H1 (cell line): Measurements from ENCODE around the gene TGFBR2. TPM values are rescaled to one million over a fixed set of nuclear protein-coding genes. Genes with fewer than 3 reads are reported as not detected.

Experiments
- BRCA1 ChIP-seq: IDR thresholded peaks from 2 replicates; pipeline ENCODE4 v1.6.1; 2012; ENCODE audit warnings: low read depth, low read length, improper control_type of control experiment
- CEBPB ChIP-seq: IDR thresholded peaks from 2 replicates; pipeline ENCODE4 v1.6.1; 2012; ENCODE audit warnings: low read depth, low read length
- EP300 ChIP-seq, 2 experiments: IDR thresholded peaks; 1 replicate in 1 of 2; 2 replicates in 1 of 2; pipeline ENCODE4 v1.6.1; 2011 to 2012; ENCODE audit warnings: low read depth in 2 of 2, low read length in 2 of 2, mild to moderate bottlenecking in 2 of 2, borderline replicate concordance in 1 of 2, inconsistent platforms in 1 of 2, moderate library complexity in 1 of 2
- POLR2A ChIP-seq, 2 experiments: IDR thresholded peaks; 1 replicate in 1 of 2; 2 replicates in 1 of 2; pipeline ENCODE4 v1.6.1; 2011; ENCODE audit warnings: low read depth in 2 of 2, low read length in 2 of 2, mild to moderate bottlenecking in 2 of 2; ENCODE audit errors: control extremely low read depth in 1 of 2
- SP1 ChIP-seq: IDR thresholded peaks from 2 replicates; pipeline ENCODE4 v1.6.1; 2011; ENCODE audit warnings: low read depth, low read length
- SUZ12 ChIP-seq: fragments of 200-600 bp; sonication (generic); IDR thresholded peaks from 2 replicates; pipeline ENCODE4 v1.6.1; 2012; ENCODE audit warnings: mild to moderate bottlenecking, inconsistent platforms, low read length, moderate library complexity, mixed read lengths
- TCF12 ChIP-seq: IDR thresholded peaks from 2 replicates; pipeline ENCODE4 v1.6.1; 2011; ENCODE audit warnings: low read depth, mild to moderate bottlenecking, low read length
- ZNF274 ChIP-seq: IDR thresholded peaks from 2 replicates; pipeline ENCODE4 v1.7.0; 2012; ENCODE audit warnings: low read length, borderline replicate concordance; ENCODE audit errors: extremely low read depth
- polyA plus RNA-seq, 7 experiments: library from polyadenylated mRNA; depleted of rRNA in 3 of 7; stranded (reverse) in 5 of 7; unstranded in 2 of 7; fragments of >200 nt in 5 of 7; fragments of 200-250 nt in 2 of 7; gene quantifications; 1 replicate in 5 of 7; 2 replicates in 1 of 7; 4 replicates in 1 of 7; pipeline versions ENCODE4 v1.2.1 to v1.2.3, GENCODE V29; 2011 to 2013; ENCODE audit warnings: missing spikeins in 2 of 7, mixed read lengths in 2 of 7
- total RNA-seq: library from RNA; stranded (reverse); fragmentation: NEBNext Ultra II Directional; extraction: Animal tissue kit (Norgen Biotek cat#: 25700); gene quantifications from 2 replicates; pipeline ENCODE4 v1.2.1, GENCODE V29; 2021

The TGFBR2 gene
- total and polyA plus RNA-seq, 2 of the 8 experiments (the other 6 are each of a cell fraction or from before 2014, with no cell fraction given), result 4.2 to 7.4 TPM

DNA sequence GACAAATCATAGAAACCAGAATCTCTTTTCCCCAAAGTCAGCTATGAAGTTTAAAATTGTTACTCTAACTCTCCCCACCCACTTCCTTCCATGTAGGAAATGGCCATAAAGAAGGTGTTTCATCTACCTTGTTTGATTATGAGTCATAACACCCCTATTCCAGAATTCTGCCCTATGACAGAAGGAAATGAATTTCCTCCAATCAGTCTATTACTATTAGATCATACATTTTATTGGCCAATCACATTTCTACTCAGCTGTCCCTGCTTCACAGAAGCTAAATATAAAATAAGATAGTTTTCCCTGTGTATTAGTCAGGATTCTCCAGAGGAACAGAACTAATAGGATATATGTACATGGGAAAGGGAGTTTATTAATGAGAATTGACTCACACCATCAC lies 102.1 kb downstream of the TGFBR2 start (continued):
- TF ChIP-seq SP1 (no peak), EP300 (IDR thresholded peaks at IDR 0.05; ENCODE audit: borderline replicate concordance in 1 of 2, low read depth in 2 of 2, low read length in 2 of 2) (no peak), TCF12 (no peak), SUZ12 (no peak), POLR2A (IDR thresholded peaks at IDR 0.05; ENCODE audit: control extremely low read depth in 1 of 2, low read depth in 2 of 2, low read length in 2 of 2) (no peak), ZNF274 (no peak), CEBPB (no peak), BRCA1 (no peak)
- TF ChIP-seq, all 59 proteins: peak for 0
